ENCODE results near the gene HTR7. TPM values are rescaled to one million over a fixed set of nuclear protein-coding genes. Genes with fewer than 3 reads are reported as not detected.

Gene HTR7
- total and polyA plus RNA-seq, 2 of the 8 experiments (the other 6 are each of a cell fraction or from before 2014, with no cell fraction given), result 22.9 to 24.6 TPM

DNA sequence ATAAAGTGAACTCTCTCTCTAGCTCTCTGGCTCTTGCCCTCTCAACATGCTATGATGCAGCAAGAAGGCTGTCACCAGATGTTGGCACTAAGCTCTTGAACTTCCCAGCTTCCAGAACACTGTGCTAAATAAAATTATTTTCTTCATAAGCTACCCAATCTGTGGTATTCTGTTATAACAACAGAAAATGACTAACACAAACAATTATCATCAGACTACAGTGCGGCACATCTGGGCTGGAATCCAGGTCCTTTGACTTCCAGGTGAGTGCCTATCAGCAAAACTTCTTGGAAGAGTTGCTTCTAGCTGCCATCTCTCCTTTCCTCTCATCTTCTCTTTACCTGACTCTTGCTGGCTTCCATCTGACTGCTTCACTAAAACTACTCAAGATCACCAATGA is 20.4 kb downstream of the HTR7 start (continued):
- TF ChIP-seq, protein P1, sequence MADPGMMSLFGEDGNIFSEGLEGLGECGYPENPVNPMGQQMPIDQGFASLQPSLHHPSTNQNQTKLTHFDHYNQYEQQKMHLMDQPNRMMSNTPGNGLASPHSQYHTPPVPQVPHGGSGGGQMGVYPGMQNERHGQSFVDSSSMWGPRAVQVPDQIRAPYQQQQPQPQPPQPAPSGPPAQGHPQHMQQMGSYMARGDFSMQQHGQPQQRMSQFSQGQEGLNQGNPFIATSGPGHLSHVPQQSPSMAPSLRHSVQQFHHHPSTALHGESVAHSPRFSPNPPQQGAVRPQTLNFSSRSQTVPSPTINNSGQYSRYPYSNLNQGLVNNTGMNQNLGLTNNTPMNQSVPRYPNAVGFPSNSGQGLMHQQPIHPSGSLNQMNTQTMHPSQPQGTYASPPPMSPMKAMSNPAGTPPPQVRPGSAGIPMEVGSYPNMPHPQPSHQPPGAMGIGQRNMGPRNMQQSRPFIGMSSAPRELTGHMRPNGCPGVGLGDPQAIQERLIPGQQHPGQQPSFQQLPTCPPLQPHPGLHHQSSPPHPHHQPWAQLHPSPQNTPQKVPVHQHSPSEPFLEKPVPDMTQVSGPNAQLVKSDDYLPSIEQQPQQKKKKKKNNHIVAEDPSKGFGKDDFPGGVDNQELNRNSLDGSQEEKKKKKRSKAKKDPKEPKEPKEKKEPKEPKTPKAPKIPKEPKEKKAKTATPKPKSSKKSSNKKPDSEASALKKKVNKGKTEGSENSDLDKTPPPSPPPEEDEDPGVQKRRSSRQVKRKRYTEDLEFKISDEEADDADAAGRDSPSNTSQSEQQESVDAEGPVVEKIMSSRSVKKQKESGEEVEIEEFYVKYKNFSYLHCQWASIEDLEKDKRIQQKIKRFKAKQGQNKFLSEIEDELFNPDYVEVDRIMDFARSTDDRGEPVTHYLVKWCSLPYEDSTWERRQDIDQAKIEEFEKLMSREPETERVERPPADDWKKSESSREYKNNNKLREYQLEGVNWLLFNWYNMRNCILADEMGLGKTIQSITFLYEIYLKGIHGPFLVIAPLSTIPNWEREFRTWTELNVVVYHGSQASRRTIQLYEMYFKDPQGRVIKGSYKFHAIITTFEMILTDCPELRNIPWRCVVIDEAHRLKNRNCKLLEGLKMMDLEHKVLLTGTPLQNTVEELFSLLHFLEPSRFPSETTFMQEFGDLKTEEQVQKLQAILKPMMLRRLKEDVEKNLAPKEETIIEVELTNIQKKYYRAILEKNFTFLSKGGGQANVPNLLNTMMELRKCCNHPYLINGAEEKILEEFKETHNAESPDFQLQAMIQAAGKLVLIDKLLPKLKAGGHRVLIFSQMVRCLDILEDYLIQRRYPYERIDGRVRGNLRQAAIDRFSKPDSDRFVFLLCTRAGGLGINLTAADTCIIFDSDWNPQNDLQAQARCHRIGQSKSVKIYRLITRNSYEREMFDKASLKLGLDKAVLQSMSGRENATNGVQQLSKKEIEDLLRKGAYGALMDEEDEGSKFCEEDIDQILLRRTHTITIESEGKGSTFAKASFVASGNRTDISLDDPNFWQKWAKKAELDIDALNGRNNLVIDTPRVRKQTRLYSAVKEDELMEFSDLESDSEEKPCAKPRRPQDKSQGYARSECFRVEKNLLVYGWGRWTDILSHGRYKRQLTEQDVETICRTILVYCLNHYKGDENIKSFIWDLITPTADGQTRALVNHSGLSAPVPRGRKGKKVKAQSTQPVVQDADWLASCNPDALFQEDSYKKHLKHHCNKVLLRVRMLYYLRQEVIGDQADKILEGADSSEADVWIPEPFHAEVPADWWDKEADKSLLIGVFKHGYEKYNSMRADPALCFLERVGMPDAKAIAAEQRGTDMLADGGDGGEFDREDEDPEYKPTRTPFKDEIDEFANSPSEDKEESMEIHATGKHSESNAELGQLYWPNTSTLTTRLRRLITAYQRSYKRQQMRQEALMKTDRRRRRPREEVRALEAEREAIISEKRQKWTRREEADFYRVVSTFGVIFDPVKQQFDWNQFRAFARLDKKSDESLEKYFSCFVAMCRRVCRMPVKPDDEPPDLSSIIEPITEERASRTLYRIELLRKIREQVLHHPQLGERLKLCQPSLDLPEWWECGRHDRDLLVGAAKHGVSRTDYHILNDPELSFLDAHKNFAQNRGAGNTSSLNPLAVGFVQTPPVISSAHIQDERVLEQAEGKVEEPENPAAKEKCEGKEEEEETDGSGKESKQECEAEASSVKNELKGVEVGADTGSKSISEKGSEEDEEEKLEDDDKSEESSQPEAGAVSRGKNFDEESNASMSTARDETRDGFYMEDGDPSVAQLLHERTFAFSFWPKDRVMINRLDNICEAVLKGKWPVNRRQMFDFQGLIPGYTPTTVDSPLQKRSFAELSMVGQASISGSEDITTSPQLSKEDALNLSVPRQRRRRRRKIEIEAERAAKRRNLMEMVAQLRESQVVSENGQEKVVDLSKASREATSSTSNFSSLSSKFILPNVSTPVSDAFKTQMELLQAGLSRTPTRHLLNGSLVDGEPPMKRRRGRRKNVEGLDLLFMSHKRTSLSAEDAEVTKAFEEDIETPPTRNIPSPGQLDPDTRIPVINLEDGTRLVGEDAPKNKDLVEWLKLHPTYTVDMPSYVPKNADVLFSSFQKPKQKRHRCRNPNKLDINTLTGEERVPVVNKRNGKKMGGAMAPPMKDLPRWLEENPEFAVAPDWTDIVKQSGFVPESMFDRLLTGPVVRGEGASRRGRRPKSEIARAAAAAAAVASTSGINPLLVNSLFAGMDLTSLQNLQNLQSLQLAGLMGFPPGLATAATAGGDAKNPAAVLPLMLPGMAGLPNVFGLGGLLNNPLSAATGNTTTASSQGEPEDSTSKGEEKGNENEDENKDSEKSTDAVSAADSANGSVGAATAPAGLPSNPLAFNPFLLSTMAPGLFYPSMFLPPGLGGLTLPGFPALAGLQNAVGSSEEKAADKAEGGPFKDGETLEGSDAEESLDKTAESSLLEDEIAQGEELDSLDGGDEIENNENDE (IDR thresholded peaks at IDR 0.05; ENCODE audit: insufficient replicate concordance, low read length), result no peak
- TF ChIP-seq YY1 (IDR thresholded peaks at IDR 0.05; ENCODE audit: low read depth, low read length), result no peak
- TF ChIP-seq NRF1 (IDR thresholded peaks at IDR 0.05; ENCODE audit: low read depth, low read length), result no peak
- TF ChIP-seq, protein P2, sequence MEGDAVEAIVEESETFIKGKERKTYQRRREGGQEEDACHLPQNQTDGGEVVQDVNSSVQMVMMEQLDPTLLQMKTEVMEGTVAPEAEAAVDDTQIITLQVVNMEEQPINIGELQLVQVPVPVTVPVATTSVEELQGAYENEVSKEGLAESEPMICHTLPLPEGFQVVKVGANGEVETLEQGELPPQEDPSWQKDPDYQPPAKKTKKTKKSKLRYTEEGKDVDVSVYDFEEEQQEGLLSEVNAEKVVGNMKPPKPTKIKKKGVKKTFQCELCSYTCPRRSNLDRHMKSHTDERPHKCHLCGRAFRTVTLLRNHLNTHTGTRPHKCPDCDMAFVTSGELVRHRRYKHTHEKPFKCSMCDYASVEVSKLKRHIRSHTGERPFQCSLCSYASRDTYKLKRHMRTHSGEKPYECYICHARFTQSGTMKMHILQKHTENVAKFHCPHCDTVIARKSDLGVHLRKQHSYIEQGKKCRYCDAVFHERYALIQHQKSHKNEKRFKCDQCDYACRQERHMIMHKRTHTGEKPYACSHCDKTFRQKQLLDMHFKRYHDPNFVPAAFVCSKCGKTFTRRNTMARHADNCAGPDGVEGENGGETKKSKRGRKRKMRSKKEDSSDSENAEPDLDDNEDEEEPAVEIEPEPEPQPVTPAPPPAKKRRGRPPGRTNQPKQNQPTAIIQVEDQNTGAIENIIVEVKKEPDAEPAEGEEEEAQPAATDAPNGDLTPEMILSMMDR (IDR thresholded peaks at IDR 0.05; ENCODE audit: control extremely low read depth in 1 of 3, insufficient read depth in 1 of 3, low read depth in 1 of 3, low read length in 3 of 3), result no peak
- TF ChIP-seq SP2 (IDR thresholded peaks at IDR 0.05; ENCODE audit: low read length), result no peak
- TF ChIP-seq TAF1 (IDR thresholded peaks at IDR 0.05; ENCODE audit: low read depth, low read length), result no peak
- no peak for TF ChIP-seq HDAC2 (IDR thresholded peaks at IDR 0.05; ENCODE audit: borderline replicate concordance in 1 of 2, low read depth in 2 of 2, low read length in 2 of 2)
